ENCODE measurements around the gene RHOB. TPM values are rescaled to one million over a fixed set of nuclear protein-coding genes. Genes with fewer than 3 reads are reported as not detected.

The RHOB gene
- total RNA-seq, 6 experiments from 2014 or later, result 185 to 656 (median 388) TPM

DNA sequence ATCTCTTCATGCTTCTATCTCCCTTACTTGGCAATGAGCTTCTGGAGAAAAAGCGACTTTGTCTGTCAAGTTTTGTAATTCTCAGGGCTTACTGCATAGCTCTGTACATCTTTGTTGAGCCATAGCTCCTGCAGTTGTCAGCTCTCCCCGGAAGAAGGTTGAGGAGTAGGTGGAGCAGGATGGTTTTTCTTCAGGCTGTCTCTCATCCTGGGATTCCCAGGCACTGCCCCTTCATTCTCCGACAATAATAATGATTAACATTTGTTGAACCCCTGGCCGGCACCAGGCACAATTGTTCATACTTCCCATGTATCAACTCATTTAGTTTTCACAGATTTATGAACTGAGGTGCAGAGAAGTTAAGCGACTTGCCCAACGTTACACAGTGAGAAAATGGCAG, 23.5 kb upstream of the RHOB start:
- WGBS (ENCODE audit: insufficient coverage, low coverage, low lambda C conversion rate, missing lambda C conversion rate), result 81% methylated on average over 6 of the region's 6 CpGs
- no peak overlapping the region for H3K4me3 ChIP-seq
- ATAC-seq (no peak), DNase-seq (peak in 1 of 3 donors; percentile 27)
- H3K27ac ChIP-seq, result peak overlapping the region in 1 of 3 donors; percentile 45
- H3K4me1 ChIP-seq, result peaks cover 0 to 48% (median 19%) of the 10 kb centered on the region in 4 donors
- intact Hi-C loops (cut with DNase I), result no loop called here
- TF ChIP-seq, protein P1, sequence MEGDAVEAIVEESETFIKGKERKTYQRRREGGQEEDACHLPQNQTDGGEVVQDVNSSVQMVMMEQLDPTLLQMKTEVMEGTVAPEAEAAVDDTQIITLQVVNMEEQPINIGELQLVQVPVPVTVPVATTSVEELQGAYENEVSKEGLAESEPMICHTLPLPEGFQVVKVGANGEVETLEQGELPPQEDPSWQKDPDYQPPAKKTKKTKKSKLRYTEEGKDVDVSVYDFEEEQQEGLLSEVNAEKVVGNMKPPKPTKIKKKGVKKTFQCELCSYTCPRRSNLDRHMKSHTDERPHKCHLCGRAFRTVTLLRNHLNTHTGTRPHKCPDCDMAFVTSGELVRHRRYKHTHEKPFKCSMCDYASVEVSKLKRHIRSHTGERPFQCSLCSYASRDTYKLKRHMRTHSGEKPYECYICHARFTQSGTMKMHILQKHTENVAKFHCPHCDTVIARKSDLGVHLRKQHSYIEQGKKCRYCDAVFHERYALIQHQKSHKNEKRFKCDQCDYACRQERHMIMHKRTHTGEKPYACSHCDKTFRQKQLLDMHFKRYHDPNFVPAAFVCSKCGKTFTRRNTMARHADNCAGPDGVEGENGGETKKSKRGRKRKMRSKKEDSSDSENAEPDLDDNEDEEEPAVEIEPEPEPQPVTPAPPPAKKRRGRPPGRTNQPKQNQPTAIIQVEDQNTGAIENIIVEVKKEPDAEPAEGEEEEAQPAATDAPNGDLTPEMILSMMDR (IDR thresholded peaks at IDR 0.05), result no peak
- TF ChIP-seq POLR2A (IDR thresholded peaks at IDR 0.05), result no peak
- H3K36me3 ChIP-seq, result no peaks in the 10 kb centered on the region
- no peaks in the 10 kb centered on the region for H3K9me3 ChIP-seq
- no peaks in the 10 kb centered on the region for H3K27me3 ChIP-seq

DNA sequence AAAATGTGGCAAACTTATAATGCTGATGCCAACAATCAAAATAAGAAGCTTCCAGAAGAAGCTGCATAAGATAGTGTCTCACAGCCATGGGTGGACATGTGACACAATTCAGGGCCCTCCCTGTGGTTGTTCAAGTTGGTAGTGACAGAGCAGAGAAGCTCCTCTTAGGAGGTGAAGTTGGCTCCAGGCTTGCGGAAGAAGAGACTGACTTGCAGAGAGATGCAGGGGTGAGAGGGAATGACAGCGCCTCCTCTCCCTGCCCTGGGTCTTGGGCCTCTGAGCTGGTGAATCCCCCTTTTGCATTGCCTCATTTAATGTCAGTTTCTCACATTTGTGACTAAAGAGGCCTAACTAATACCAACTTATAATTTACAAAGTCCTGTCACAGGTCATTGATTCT, 23.0 kb upstream of the RHOB start:
- Histone ChIP-seq H3K9me3 (no peaks in the 10 kb centered on the region), H3K27ac (peak overlapping the region in 2 of 3 donors; percentile 50 to 54), H3K4me1 (peaks cover 0 to 44% (median 17%) of the 10 kb centered on the region in 4 donors), H3K27me3 (no peaks in the 10 kb centered on the region), H3K4me3 (no peak overlapping the region), H3K36me3 (no peaks in the 10 kb centered on the region)
- intact Hi-C loops (cut with DNase I), result no loop called here
- WGBS (ENCODE audit: insufficient coverage, low coverage, low lambda C conversion rate, missing lambda C conversion rate), result 100% methylated on average over 2 of the region's 2 CpGs
- TF ChIP-seq, protein P1 (IDR thresholded peaks at IDR 0.05), result no peak
- TF ChIP-seq POLR2A (IDR thresholded peaks at IDR 0.05), result peak; percentile 22
- DNase-seq, result peak in 1 of 3 donors; percentile 32
- ATAC-seq, result no peak

DNA sequence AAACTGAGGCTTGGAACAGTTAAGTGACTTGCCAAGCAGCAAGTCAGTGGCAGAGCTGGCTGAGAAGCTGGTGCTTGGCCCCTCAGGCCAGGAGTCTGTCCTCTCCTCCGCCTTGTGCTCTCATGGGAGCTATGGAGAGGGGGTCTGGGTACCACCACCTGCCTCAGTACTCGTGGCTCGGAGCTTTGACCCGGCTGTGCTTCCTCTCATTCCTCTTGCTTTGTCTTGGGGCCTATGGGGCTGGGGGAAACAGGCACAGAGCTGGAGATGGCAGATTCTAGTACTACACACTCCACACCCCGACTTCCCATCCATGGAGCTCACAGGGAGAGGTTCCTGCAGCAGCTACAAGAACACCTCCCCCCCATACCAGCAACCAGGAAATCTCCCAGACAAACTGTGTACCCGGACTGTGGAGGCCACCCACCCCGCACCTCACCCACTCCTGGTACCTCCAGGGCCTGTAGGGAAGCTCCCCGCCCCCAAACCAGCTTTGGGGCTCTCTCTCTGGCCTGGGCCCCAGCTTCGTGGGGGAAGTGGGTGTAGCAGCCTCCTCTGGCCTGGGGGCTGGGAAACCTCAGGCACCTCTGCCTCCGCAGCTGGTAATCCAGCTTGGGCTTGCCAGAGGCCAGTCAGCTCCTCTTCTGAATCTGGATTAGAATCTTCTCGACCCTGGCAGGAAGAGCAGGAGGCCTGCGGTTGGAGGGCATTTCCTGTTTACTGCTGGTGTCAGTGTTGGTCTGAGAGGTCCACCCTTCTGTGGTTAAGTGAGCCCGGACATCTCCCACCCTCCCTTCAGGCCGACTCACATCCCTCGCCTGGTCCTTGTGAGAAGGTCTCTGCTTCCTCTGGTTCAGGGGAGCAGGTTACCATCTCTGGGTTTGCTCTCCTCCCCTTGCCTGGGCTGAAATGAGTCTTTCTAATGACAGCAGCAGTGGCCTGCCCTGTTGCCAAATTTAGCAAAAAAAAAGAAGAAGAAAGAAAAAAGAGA, 22.3 kb upstream of the RHOB start:
- Histone ChIP-seq H3K4me1 (peaks cover 0 to 36% (median 15%) of the 10 kb centered on the region in 4 donors), H3K27ac (peak overlapping the region; percentile 50 to 54 (median 52)), H3K36me3 (no peaks in the 10 kb centered on the region), H3K9me3 (no peaks in the 10 kb centered on the region), H3K27me3 (no peaks in the 10 kb centered on the region), H3K4me3 (no peak overlapping the region)
- intact Hi-C loops (cut with DNase I), result no loop called here
- TF ChIP-seq, protein P1 (IDR thresholded peaks at IDR 0.05), result no peak
- TF ChIP-seq POLR2A (IDR thresholded peaks at IDR 0.05), result peak; percentile 34
- WGBS (ENCODE audit: insufficient coverage, low coverage, low lambda C conversion rate, missing lambda C conversion rate), result 59% methylated on average over 10 of the region's 15 CpGs
- peak; percentile 27 to 55 (median 30) for ATAC-seq
- DNase-seq, result peak; percentile 50 to 73 (median 60)

DNA sequence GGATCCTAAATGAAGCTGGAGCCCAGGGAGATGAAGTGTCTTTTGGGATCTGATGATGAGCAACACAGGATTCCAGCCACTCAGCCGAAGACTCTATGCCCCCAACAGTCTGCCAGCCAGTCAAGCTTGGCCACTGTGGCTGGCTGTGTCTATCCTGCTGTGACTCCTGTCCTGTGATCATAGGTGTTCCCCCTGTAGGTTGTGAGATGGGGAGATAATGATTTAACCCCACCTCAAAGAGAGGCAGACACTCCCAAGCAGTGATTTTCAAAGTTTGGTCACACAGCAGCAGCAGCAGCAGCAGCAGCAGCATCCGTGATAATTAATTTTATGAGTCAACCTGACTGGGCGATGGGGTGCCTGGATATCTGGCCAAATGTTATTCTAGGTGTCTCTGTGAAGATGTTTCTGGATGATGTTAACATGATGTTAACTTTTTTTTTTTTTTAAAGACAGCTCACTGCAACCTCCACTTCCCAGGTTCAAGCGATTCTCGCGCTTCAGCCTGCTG, 21.4 kb upstream of the RHOB start:
- peak in 1 of 3 donors; percentile 26 for DNase-seq
- ATAC-seq, result no peak
- Histone ChIP-seq H3K9me3 (no peaks in the 10 kb centered on the region), H3K4me1 (peaks cover 0 to 39% (median 18%) of the 10 kb centered on the region in 4 donors), H3K36me3 (no peaks in the 10 kb centered on the region), H3K27ac (peak overlapping the region in 1 of 3 donors; percentile 54), H3K4me3 (no peak overlapping the region), H3K27me3 (no peaks in the 10 kb centered on the region)
- intact Hi-C loops (cut with DNase I), result no loop called here
- WGBS (ENCODE audit: insufficient coverage, low coverage, low lambda C conversion rate, missing lambda C conversion rate), result 90% methylated on average over 4 of the region's 6 CpGs
- TF ChIP-seq, protein P1 (IDR thresholded peaks at IDR 0.05), result no peak
- no peak for TF ChIP-seq POLR2A (IDR thresholded peaks at IDR 0.05)
